H1 (cell line): Measurements from ENCODE around the gene COX18. TPM values are rescaled to one million over a fixed set of nuclear protein-coding genes. Genes with fewer than 3 reads are reported as not detected.
A peak's percentile ranks its signal among the peaks of the same experiment; 100 is the strongest.

Source experiments
- BRCA1 ChIP-seq: IDR thresholded peaks from 2 replicates; pipeline ENCODE4 v1.6.1; 2012; ENCODE audit warnings: low read depth, low read length, improper control_type of control experiment
- CEBPB ChIP-seq: IDR thresholded peaks from 2 replicates; pipeline ENCODE4 v1.6.1; 2012; ENCODE audit warnings: low read depth, low read length
- CTCF ChIP-seq, 3 experiments: IDR thresholded peaks; 1 replicate in 2 of 3; 2 replicates in 1 of 3; pipeline versions ENCODE4 v1.5.1 to v1.6.1; 2011; ENCODE audit warnings: low read length in 3 of 3, mild to moderate bottlenecking in 3 of 3, inconsistent platforms in 2 of 3, low read depth in 1 of 3, moderate library complexity in 1 of 3; ENCODE audit not compliant: insufficient read depth in 1 of 3; ENCODE audit errors: control extremely low read depth in 1 of 3
- E2F6 ChIP-seq: IDR thresholded peaks from 2 replicates; pipeline ENCODE4 v1.6.1; 2012; ENCODE audit warnings: inconsistent platforms
- TAF1 ChIP-seq: IDR thresholded peaks from 2 replicates; pipeline ENCODE4 v1.6.1; 2011; ENCODE audit warnings: mild to moderate bottlenecking, low read depth, low read length
- polyA plus RNA-seq, 7 experiments: library from polyadenylated mRNA; depleted of rRNA in 3 of 7; stranded (reverse) in 5 of 7; unstranded in 2 of 7; fragments of >200 nt in 5 of 7; fragments of 200-250 nt in 2 of 7; gene quantifications; 1 replicate in 5 of 7; 2 replicates in 1 of 7; 4 replicates in 1 of 7; pipeline versions ENCODE4 v1.2.1 to v1.2.3, GENCODE V29; 2011 to 2013; ENCODE audit warnings: missing spikeins in 2 of 7, mixed read lengths in 2 of 7
- total RNA-seq: library from RNA; stranded (reverse); fragmentation: NEBNext Ultra II Directional; extraction: Animal tissue kit (Norgen Biotek cat#: 25700); gene quantifications from 2 replicates; pipeline ENCODE4 v1.2.1, GENCODE V29; 2021
- TF ChIP-seq, protein P1 (sequence below): fragments of 300-600 bp; sonication (generic); IDR thresholded peaks from 2 replicates; pipeline ENCODE4 v1.7.1; 2012; ENCODE audit warnings: low read length, moderate library complexity, mild to moderate bottlenecking, inconsistent platforms; ENCODE audit not compliant: insufficient replicate concordance
- TF ChIP-seq, protein P2 (sequence below): IDR thresholded peaks from 2 replicates; pipeline ENCODE4 v1.6.1; 2012; ENCODE audit warnings: inconsistent platforms

The COX18 gene
- total and polyA plus RNA-seq, 2 of the 8 experiments (the other 6 are each of a cell fraction or from before 2014, with no cell fraction given): 23.0 to 23.7 TPM

GRCh38 chr4:73021634-73022033 lies 47.9 kb downstream of the COX18 start (continued):
- TF ChIP-seq, protein P1, sequence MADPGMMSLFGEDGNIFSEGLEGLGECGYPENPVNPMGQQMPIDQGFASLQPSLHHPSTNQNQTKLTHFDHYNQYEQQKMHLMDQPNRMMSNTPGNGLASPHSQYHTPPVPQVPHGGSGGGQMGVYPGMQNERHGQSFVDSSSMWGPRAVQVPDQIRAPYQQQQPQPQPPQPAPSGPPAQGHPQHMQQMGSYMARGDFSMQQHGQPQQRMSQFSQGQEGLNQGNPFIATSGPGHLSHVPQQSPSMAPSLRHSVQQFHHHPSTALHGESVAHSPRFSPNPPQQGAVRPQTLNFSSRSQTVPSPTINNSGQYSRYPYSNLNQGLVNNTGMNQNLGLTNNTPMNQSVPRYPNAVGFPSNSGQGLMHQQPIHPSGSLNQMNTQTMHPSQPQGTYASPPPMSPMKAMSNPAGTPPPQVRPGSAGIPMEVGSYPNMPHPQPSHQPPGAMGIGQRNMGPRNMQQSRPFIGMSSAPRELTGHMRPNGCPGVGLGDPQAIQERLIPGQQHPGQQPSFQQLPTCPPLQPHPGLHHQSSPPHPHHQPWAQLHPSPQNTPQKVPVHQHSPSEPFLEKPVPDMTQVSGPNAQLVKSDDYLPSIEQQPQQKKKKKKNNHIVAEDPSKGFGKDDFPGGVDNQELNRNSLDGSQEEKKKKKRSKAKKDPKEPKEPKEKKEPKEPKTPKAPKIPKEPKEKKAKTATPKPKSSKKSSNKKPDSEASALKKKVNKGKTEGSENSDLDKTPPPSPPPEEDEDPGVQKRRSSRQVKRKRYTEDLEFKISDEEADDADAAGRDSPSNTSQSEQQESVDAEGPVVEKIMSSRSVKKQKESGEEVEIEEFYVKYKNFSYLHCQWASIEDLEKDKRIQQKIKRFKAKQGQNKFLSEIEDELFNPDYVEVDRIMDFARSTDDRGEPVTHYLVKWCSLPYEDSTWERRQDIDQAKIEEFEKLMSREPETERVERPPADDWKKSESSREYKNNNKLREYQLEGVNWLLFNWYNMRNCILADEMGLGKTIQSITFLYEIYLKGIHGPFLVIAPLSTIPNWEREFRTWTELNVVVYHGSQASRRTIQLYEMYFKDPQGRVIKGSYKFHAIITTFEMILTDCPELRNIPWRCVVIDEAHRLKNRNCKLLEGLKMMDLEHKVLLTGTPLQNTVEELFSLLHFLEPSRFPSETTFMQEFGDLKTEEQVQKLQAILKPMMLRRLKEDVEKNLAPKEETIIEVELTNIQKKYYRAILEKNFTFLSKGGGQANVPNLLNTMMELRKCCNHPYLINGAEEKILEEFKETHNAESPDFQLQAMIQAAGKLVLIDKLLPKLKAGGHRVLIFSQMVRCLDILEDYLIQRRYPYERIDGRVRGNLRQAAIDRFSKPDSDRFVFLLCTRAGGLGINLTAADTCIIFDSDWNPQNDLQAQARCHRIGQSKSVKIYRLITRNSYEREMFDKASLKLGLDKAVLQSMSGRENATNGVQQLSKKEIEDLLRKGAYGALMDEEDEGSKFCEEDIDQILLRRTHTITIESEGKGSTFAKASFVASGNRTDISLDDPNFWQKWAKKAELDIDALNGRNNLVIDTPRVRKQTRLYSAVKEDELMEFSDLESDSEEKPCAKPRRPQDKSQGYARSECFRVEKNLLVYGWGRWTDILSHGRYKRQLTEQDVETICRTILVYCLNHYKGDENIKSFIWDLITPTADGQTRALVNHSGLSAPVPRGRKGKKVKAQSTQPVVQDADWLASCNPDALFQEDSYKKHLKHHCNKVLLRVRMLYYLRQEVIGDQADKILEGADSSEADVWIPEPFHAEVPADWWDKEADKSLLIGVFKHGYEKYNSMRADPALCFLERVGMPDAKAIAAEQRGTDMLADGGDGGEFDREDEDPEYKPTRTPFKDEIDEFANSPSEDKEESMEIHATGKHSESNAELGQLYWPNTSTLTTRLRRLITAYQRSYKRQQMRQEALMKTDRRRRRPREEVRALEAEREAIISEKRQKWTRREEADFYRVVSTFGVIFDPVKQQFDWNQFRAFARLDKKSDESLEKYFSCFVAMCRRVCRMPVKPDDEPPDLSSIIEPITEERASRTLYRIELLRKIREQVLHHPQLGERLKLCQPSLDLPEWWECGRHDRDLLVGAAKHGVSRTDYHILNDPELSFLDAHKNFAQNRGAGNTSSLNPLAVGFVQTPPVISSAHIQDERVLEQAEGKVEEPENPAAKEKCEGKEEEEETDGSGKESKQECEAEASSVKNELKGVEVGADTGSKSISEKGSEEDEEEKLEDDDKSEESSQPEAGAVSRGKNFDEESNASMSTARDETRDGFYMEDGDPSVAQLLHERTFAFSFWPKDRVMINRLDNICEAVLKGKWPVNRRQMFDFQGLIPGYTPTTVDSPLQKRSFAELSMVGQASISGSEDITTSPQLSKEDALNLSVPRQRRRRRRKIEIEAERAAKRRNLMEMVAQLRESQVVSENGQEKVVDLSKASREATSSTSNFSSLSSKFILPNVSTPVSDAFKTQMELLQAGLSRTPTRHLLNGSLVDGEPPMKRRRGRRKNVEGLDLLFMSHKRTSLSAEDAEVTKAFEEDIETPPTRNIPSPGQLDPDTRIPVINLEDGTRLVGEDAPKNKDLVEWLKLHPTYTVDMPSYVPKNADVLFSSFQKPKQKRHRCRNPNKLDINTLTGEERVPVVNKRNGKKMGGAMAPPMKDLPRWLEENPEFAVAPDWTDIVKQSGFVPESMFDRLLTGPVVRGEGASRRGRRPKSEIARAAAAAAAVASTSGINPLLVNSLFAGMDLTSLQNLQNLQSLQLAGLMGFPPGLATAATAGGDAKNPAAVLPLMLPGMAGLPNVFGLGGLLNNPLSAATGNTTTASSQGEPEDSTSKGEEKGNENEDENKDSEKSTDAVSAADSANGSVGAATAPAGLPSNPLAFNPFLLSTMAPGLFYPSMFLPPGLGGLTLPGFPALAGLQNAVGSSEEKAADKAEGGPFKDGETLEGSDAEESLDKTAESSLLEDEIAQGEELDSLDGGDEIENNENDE: no peak
- TF ChIP-seq E2F6 (no peak), TAF1 (no peak), CEBPB (no peak), BRCA1 (no peak), CTCF (IDR thresholded peaks at IDR 0.05; ENCODE audit: control extremely low read depth in 1 of 3, insufficient read depth in 1 of 3, low read depth in 1 of 3, low read length in 3 of 3) (peak in 2 of 3 experiments; percentile 47 to 65; a peak in 3 of 4 replicates)
- TF ChIP-seq, protein P2, sequence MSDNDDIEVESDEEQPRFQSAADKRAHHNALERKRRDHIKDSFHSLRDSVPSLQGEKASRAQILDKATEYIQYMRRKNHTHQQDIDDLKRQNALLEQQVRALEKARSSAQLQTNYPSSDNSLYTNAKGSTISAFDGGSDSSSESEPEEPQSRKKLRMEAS: no peak
